B cell (primary cell): Measurements from ENCODE around the gene YPEL3.

ENCODE experiments used
- CTCF ChIP-seq: fragments of 200-600 bp; IDR thresholded peaks from one replicate; pipeline ENCODE4 v1.8.0; 2022; ENCODE audit warnings: antibody characterized with exemption, mild to moderate bottlenecking
- EZH2 ChIP-seq: IDR thresholded peaks from 2 replicates; pipeline ENCODE4 v1.6.1; 2012; ENCODE audit warnings: borderline replicate concordance, low read depth, mild to moderate bottlenecking, moderate library complexity, low read length; ENCODE audit not compliant: insufficient read depth, poor library complexity, severe bottlenecking

GRCh38 chr16:30121741-30122571, 25.9 kb upstream of the YPEL3 start:
- TF ChIP-seq CTCF, result no peak
- no peak for TF ChIP-seq EZH2
